Measurements from ENCODE around the gene HACE1. TPM values are rescaled to one million over a fixed set of nuclear protein-coding genes. Genes with fewer than 3 reads are reported as not detected.

The HACE1 gene
- total RNA-seq, 1 donor from 2014 or later: 23.6 TPM

- DNase-seq (ENCODE audit: low spot score, unreplicated experiment): no peak
- Mint-ChIP-seq H3K9me3 (ENCODE audit: low read depth) (no peaks in the 10 kb centered on the region), H3K27me3 (no peaks in the 10 kb centered on the region), H3K4me3 (ENCODE audit: low read depth) (no peak overlapping the region), H3K36me3 (ENCODE audit: insufficient read depth) (no peaks in the 10 kb centered on the region), H3K4me1 (ENCODE audit: low read depth) (peaks cover 27% of the 10 kb centered on the region), H3K27ac (no peak overlapping the region)
- TF ChIP-seq, protein P1, sequence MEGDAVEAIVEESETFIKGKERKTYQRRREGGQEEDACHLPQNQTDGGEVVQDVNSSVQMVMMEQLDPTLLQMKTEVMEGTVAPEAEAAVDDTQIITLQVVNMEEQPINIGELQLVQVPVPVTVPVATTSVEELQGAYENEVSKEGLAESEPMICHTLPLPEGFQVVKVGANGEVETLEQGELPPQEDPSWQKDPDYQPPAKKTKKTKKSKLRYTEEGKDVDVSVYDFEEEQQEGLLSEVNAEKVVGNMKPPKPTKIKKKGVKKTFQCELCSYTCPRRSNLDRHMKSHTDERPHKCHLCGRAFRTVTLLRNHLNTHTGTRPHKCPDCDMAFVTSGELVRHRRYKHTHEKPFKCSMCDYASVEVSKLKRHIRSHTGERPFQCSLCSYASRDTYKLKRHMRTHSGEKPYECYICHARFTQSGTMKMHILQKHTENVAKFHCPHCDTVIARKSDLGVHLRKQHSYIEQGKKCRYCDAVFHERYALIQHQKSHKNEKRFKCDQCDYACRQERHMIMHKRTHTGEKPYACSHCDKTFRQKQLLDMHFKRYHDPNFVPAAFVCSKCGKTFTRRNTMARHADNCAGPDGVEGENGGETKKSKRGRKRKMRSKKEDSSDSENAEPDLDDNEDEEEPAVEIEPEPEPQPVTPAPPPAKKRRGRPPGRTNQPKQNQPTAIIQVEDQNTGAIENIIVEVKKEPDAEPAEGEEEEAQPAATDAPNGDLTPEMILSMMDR (IDR thresholded peaks at IDR 0.05; ENCODE audit: unreplicated experiment): no peak
These were observed 174.8 kb downstream of the HACE1 start for GRCh38 chr6:104684911-104685415.

DNA sequence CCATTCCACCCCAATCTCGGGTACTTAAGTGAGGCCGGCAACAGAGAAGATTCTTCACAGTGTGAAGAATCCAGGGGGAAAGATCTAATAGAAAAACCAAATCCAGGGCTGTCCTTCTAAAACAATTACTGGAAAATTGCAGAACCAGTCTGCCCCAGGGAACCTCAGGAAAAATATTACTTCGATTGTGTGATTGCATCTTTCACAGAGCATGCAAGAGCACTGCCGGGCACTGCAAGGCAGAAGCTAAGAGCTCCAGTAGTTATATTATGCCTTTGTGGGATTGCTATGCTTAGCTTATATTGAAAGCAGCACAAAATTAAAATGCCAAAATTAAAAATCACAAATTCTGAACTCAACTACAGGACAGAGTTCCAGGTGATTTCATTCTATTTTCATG is 175.9 kb downstream of the HACE1 start:
- no peak for DNase-seq (ENCODE audit: low spot score, unreplicated experiment)
- Mint-ChIP-seq H3K27ac (no peak overlapping the region), H3K36me3 (ENCODE audit: insufficient read depth) (peaks cover under 1% of the 10 kb centered on the region), H3K9me3 (ENCODE audit: low read depth) (peaks cover 1% of the 10 kb centered on the region), H3K4me3 (ENCODE audit: low read depth) (no peak overlapping the region), H3K4me1 (ENCODE audit: low read depth) (peaks cover 27% of the 10 kb centered on the region), H3K27me3 (no peaks in the 10 kb centered on the region)
- TF ChIP-seq, protein P1 (IDR thresholded peaks at IDR 0.05; ENCODE audit: unreplicated experiment): no peak

DNA sequence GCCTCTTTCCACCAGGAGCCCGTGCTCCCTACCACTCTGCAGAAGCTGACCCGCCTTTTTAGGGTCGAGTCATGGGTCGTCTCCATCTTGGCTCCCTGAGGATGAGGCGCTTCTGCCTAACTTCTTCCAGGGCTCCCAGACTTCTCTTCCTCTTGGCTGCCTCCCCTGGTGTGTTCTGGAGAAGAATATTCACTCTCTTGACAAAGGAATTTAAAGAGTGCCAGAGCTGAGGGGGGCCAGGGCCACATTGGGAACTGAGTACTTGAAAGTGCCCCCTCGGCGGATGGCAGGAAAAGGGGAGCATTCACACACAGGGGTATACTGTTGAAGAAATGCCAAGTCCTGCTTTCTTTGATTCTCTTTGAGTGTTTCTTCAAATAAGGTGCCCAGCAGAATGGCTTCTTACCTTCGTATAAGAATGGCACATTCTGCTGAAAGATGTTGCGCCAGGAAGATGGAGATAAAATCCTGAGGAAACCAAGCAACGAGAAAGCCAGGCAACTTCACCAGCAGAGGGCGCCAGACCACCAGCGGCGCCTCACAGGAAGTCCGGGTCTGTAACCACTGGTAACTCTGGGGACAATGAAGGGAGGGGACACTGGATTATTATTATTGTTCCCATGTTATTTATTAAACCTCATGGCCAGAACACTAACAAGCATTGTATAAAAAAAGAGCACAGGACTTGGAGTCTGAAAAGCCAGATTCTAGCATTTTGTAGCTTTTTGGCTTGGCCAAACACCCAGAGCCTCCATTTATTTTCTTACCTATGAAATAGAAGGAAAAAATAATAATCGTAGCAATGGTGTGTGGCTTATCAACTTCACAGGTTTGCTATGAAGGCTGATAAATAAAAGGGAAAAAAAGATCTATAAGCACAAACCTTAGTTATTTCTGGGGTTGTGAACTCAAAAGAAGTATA is 176.7 kb downstream of the HACE1 start:
- H3K9me3 Mint-ChIP-seq (ENCODE audit: low read depth): peaks cover 7% of the 10 kb centered on the region
- H3K4me1 Mint-ChIP-seq (ENCODE audit: low read depth): peaks cover 20% of the 10 kb centered on the region
- H3K4me3 Mint-ChIP-seq (ENCODE audit: low read depth): no peak overlapping the region
- H3K27me3 Mint-ChIP-seq: no peaks in the 10 kb centered on the region
- DNase-seq (ENCODE audit: low spot score, unreplicated experiment): peak; percentile 18
- no peak overlapping the region for H3K27ac Mint-ChIP-seq
- TF ChIP-seq, protein P1 (IDR thresholded peaks at IDR 0.05; ENCODE audit: unreplicated experiment): peak; percentile 69
- H3K36me3 Mint-ChIP-seq (ENCODE audit: insufficient read depth): peaks cover 3% of the 10 kb centered on the region

- TF ChIP-seq, protein P1 (IDR thresholded peaks at IDR 0.05; ENCODE audit: unreplicated experiment): no peak
- H3K27ac Mint-ChIP-seq: no peak overlapping the region
- no peak overlapping the region for H3K4me3 Mint-ChIP-seq (ENCODE audit: low read depth)
- H3K4me1 Mint-ChIP-seq (ENCODE audit: low read depth): peaks cover under 1% of the 10 kb centered on the region
- H3K36me3 Mint-ChIP-seq (ENCODE audit: insufficient read depth): peaks cover 3% of the 10 kb centered on the region
- no peak for DNase-seq (ENCODE audit: low spot score, unreplicated experiment)
- peaks cover 17% of the 10 kb centered on the region for H3K9me3 Mint-ChIP-seq (ENCODE audit: low read depth)
- no peaks in the 10 kb centered on the region for H3K27me3 Mint-ChIP-seq
These were observed 179.2 kb downstream of the HACE1 start for GRCh38 chr6:104680539-104680938.

DNA sequence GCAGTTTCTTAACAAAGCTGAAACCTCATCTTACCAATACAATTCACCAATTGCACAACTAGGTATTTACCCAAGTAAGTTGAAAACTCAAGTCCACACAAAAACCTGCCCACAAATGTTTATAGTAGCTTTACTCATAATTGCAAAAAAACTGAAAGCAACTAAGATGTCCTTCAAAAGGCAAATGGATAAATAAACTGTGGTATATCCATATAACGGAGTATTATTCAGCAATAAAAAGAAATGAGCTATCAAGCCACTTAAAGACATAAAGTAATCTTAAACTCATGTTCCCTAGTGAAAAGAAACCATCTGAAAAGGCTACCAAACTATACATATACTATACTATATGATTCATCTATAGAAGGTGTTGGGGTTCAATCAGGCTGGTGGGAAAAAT is 179.7 kb downstream of the HACE1 start:
- no peaks in the 10 kb centered on the region for H3K27me3 Mint-ChIP-seq
- peaks cover 4% of the 10 kb centered on the region for H3K36me3 Mint-ChIP-seq (ENCODE audit: insufficient read depth)
- H3K4me3 Mint-ChIP-seq (ENCODE audit: low read depth): no peak overlapping the region
- no peak for DNase-seq (ENCODE audit: low spot score, unreplicated experiment)
- H3K4me1 Mint-ChIP-seq (ENCODE audit: low read depth): no peaks in the 10 kb centered on the region
- H3K9me3 Mint-ChIP-seq (ENCODE audit: low read depth): peaks cover 22% of the 10 kb centered on the region
- H3K27ac Mint-ChIP-seq: no peak overlapping the region
- TF ChIP-seq, protein P1 (IDR thresholded peaks at IDR 0.05; ENCODE audit: unreplicated experiment): no peak

Other genes with a start within 250 kb of the HACE1 start
- gene LIN28B, start 97.2 kb upstream of the HACE1 start, total RNA-seq: 35.2 and 38.8 TPM in 2 replicates